ENCODE results near the gene TMEM63A. TPM values are rescaled to one million over a fixed set of nuclear protein-coding genes. Genes with fewer than 3 reads are reported as not detected.

The TMEM63A gene
- total and polyA plus RNA-seq, 8 donors: 5.3 to 208 (median 84.5) TPM

GRCh38 chr1:225860107-225860506, 22.1 kb downstream of the TMEM63A start:
- no peak for DNase-seq
- Histone ChIP-seq H3K4me3 (no peak overlapping the region), H3K9me3 (no peaks in the 10 kb centered on the region), H3K27me3 (no peaks in the 10 kb centered on the region), H3K27ac (no peak overlapping the region), H3K4me1 (peaks cover 6 to 27% (median 15%) of the 10 kb centered on the region in 4 donors), H3K36me3 (peaks cover 52 to 99% (median 90%) of the 10 kb centered on the region in 4 donors)
- intact Hi-C loops (cut with DNase I; ENCODE audit: low total_unique reads): loop anchor here (10.0 kb wide), 1 partner anchor 75 kb away; no protein-coding TSS in a partner anchor
- no peak for TF ChIP-seq POLR2A (IDR thresholded peaks at IDR 0.05)
- no peak for TF ChIP-seq CTCF (IDR thresholded peaks at IDR 0.05)
- TF ChIP-seq EP300 (IDR thresholded peaks at IDR 0.05): no peak
- no peak for TF ChIP-seq POLR2AphosphoS5 (IDR thresholded peaks at IDR 0.05)
- WGBS, 5 donors: 82 to 94% (median 92%) methylated on average over 5 of the region's 5 CpGs

- H3K27ac ChIP-seq: no peak overlapping the region
- no peaks in the 10 kb centered on the region for H3K9me3 ChIP-seq
- H3K27me3 ChIP-seq: no peaks in the 10 kb centered on the region
- DNase-seq: no peak
- WGBS, 5 donors: 88 to 98% (median 91%) methylated on average over 5 of the region's 5 CpGs
- intact Hi-C loops (cut with DNase I; ENCODE audit: low total_unique reads): no loop called here
- TF ChIP-seq EP300 (IDR thresholded peaks at IDR 0.05) (no peak), CTCF (IDR thresholded peaks at IDR 0.05) (no peak), POLR2AphosphoS5 (IDR thresholded peaks at IDR 0.05) (no peak), POLR2A (IDR thresholded peaks at IDR 0.05) (no peak)
- peaks cover 50 to 99% (median 91%) of the 10 kb centered on the region in 4 donors for H3K36me3 ChIP-seq
- H3K4me1 ChIP-seq: peaks cover 0 to 23% (median 6%) of the 10 kb centered on the region in 4 donors
- H3K4me3 ChIP-seq: no peak overlapping the region
Observed at GRCh38 chr1:225859151-225859550, 23.0 kb downstream of the TMEM63A start.

- intact Hi-C loops (cut with DNase I; ENCODE audit: low total_unique reads): no loop called here
- Histone ChIP-seq H3K27ac (peak overlapping the region in 1 of 5 donors; percentile 20), H3K4me1 (peaks cover 0 to 16% (median 3%) of the 10 kb centered on the region in 4 donors), H3K9me3 (no peaks in the 10 kb centered on the region), H3K4me3 (no peak overlapping the region), H3K36me3 (peaks cover 62 to 99% (median 94%) of the 10 kb centered on the region in 4 donors), H3K27me3 (no peaks in the 10 kb centered on the region)
- TF ChIP-seq EP300 (IDR thresholded peaks at IDR 0.05) (no peak), CTCF (IDR thresholded peaks at IDR 0.05) (no peak), POLR2A (IDR thresholded peaks at IDR 0.05) (no peak), POLR2AphosphoS5 (IDR thresholded peaks at IDR 0.05) (no peak)
- no peak for DNase-seq
- 20 to 57% (median 42%) methylated on average over 6 to 7 of the region's 7 CpGs for WGBS, 5 donors
Observed at GRCh38 chr1:225857256-225857655, 24.9 kb downstream of the TMEM63A start.

GRCh38 chr1:225855503-225856300, 26.5 kb downstream of the TMEM63A start:
- Histone ChIP-seq H3K36me3 (peaks cover 56 to 99% (median 94%) of the 10 kb centered on the region in 4 donors), H3K4me1 (peaks cover 0 to 16% (median 7%) of the 10 kb centered on the region in 4 donors), H3K4me3 (no peak overlapping the region), H3K9me3 (no peaks in the 10 kb centered on the region), H3K27me3 (no peaks in the 10 kb centered on the region), H3K27ac (peak overlapping the region in 1 of 5 donors; percentile 55)
- WGBS, 5 donors: 75 to 84% (median 81%) methylated on average over 10 of the region's 10 CpGs
- TF ChIP-seq CTCF (IDR thresholded peaks at IDR 0.05) (no peak), POLR2AphosphoS5 (IDR thresholded peaks at IDR 0.05) (no peak), POLR2A (IDR thresholded peaks at IDR 0.05) (no peak), EP300 (IDR thresholded peaks at IDR 0.05) (no peak)
- no peak for DNase-seq
- intact Hi-C loops (cut with DNase I; ENCODE audit: low total_unique reads): no loop called here
